Dermis blood vessel endothelial cell (primary cell): ENCODE results near the gene TBC1D8. TPM values are rescaled to one million over a fixed set of nuclear protein-coding genes. Genes with fewer than 3 reads are reported as not detected.

Source experiments
- DNase-seq: peaks from one replicate; pipeline ENCODE4 v3.0.0; 2010
- total RNA-seq: library from RNA; depleted of rRNA; stranded (reverse); fragments of >200 nt; gene quantifications from 2 replicates; pipeline ENCODE4 v1.2.3, GENCODE V29; 2014

The TBC1D8 gene
- total RNA-seq, 1 donor from 2014 or later: 81.3 TPM

- DNase-seq: no peak
These were observed 155.7 kb downstream of the TBC1D8 start for GRCh38 chr2:100995309-100996075.

- no peak for DNase-seq
These were observed 157.9 kb downstream of the TBC1D8 start for GRCh38 chr2:100993294-100993693.

GRCh38 chr2:100992262-100992661 lies 158.9 kb downstream of the TBC1D8 start:
- DNase-seq: no peak

GRCh38 chr2:100991404-100991773 lies 159.8 kb downstream of the TBC1D8 start:
- DNase-seq: no peak

GRCh38 chr2:100990650-100991403 lies 160.4 kb downstream of the TBC1D8 start:
- no peak for DNase-seq

- no peak for DNase-seq
These were observed 161.0 kb downstream of the TBC1D8 start for GRCh38 chr2:100990166-100990565.

- DNase-seq: no peak
These were observed 161.5 kb downstream of the TBC1D8 start for GRCh38 chr2:100989666-100990065.

GRCh38 chr2:100988630-100989417 lies 162.4 kb downstream of the TBC1D8 start:
- no peak for DNase-seq

GRCh38 chr2:100987974-100988373 lies 163.2 kb downstream of the TBC1D8 start:
- DNase-seq: no peak

GRCh38 chr2:100987536-100987935 lies 163.6 kb downstream of the TBC1D8 start:
- DNase-seq: no peak

GRCh38 chr2:100986157-100986556 lies 165.0 kb downstream of the TBC1D8 start:
- DNase-seq: no peak

- peak; percentile 87 for DNase-seq
These were observed 166.3 kb downstream of the TBC1D8 start for GRCh38 chr2:100984892-100985307.

GRCh38 chr2:100983684-100984310 lies 167.4 kb downstream of the TBC1D8 start:
- peak; percentile 14 for DNase-seq

GRCh38 chr2:100983201-100983600 lies 168.0 kb downstream of the TBC1D8 start:
- no peak for DNase-seq

GRCh38 chr2:100982431-100982861 lies 168.7 kb downstream of the TBC1D8 start:
- DNase-seq: no peak

GRCh38 chr2:100981011-100981410 lies 170.2 kb downstream of the TBC1D8 start:
- DNase-seq: no peak

- no peak for DNase-seq
These were observed 171.1 kb downstream of the TBC1D8 start for GRCh38 chr2:100980046-100980445.

- DNase-seq: peak; percentile 81
These were observed 172.5 kb downstream of the TBC1D8 start for GRCh38 chr2:100978582-100979191.

GRCh38 chr2:100977511-100977910 lies 173.7 kb downstream of the TBC1D8 start:
- no peak for DNase-seq

GRCh38 chr2:100976645-100977391 lies 174.4 kb downstream of the TBC1D8 start:
- DNase-seq: no peak

GRCh38 chr2:100976061-100976460 lies 175.1 kb downstream of the TBC1D8 start:
- no peak for DNase-seq

GRCh38 chr2:100975521-100975785 lies 175.7 kb downstream of the TBC1D8 start:
- no peak for DNase-seq
